HPDE6-E6E7 (cell line): ENCODE data around the gene TMEM82.
"Not testable (repeated sequence)": the region's sequence is repeated elsewhere in the genome, so short reads cannot be mapped to it uniquely, and the experiment has no call there.

ENCODE experiments used
- DNase-seq: peaks from one replicate; pipeline ENCODE4 v3.0.0; 2011; ENCODE audit warnings: missing footprints; ENCODE audit errors: extremely low spot score

TMEM82 gene

GRCh38 chr1:15742339-15742801, at the start of gene TMEM82:
TMEM82 (plus strand) TSS chr1:15742499; CDS start chr1:15742560, 61 bp downstream.
- no peak for DNase-seq

- DNase-seq: no peak
These were observed 48.9 kb upstream of the TMEM82 start for GRCh38 chr1:15693371-15693770.

GRCh38 chr1:15696956-15697521, 45.3 kb upstream of the TMEM82 start:
- DNase-seq: no peak

GRCh38 chr1:15698201-15698600, 44.1 kb upstream of the TMEM82 start:
- DNase-seq: no peak

GRCh38 chr1:15699321-15699720, 43.0 kb upstream of the TMEM82 start:
- DNase-seq: not testable (repeated sequence)

- no peak for DNase-seq
These were observed 41.8 kb upstream of the TMEM82 start for GRCh38 chr1:15700508-15700907.

- DNase-seq: no peak
These were observed 40.5 kb upstream of the TMEM82 start for GRCh38 chr1:15701784-15702183.

GRCh38 chr1:15702722-15703550, 39.4 kb upstream of the TMEM82 start:
- DNase-seq: no peak

GRCh38 chr1:15703562-15703961, 38.7 kb upstream of the TMEM82 start:
- DNase-seq: no peak

GRCh38 chr1:15704526-15705183, 37.6 kb upstream of the TMEM82 start:
- DNase-seq: no peak

GRCh38 chr1:15705184-15705566, 37.1 kb upstream of the TMEM82 start:
- no peak for DNase-seq

GRCh38 chr1:15706751-15707150, 35.5 kb upstream of the TMEM82 start:
- DNase-seq: no peak

GRCh38 chr1:15707239-15707925, 34.9 kb upstream of the TMEM82 start:
- DNase-seq: no peak

GRCh38 chr1:15708486-15709137, 33.7 kb upstream of the TMEM82 start:
- no peak for DNase-seq

- no peak for DNase-seq
These were observed 33.1 kb upstream of the TMEM82 start for GRCh38 chr1:15709226-15709625.

GRCh38 chr1:15712168-15712567, 30.1 kb upstream of the TMEM82 start:
- no peak for DNase-seq

GRCh38 chr1:15714406-15715136, 27.7 kb upstream of the TMEM82 start:
- no peak for DNase-seq

GRCh38 chr1:15717418-15718125, 24.7 kb upstream of the TMEM82 start:
- DNase-seq: no peak

GRCh38 chr1:15718199-15718601, 24.1 kb upstream of the TMEM82 start:
- no peak for DNase-seq

- no peak for DNase-seq
These were observed 22.7 kb upstream of the TMEM82 start for GRCh38 chr1:15719381-15720120.
